Measurements from ENCODE around the gene KLHL5. TPM values are rescaled to one million over a fixed set of nuclear protein-coding genes. Genes with fewer than 3 reads are reported as not detected.

Gene KLHL5
- total and polyA plus RNA-seq, 12 donors = 11.3 to 63.8 (median 32.8) TPM

DNA sequence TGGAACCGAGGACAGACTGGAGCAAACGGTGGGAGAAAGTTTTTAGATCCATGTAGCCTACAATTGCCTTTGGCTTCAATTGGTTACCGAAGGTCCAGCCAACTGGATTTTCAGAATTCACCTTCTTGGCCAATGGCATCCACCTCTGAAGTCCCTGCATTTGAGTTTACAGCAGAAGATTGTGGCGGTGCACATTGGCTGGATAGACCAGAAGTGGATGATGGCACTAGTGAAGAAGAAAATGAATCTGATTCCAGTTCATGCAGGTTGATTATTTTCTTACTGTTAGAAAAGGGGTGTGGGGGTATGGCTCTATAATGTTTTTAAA is 702 bp downstream of the KLHL5 start:
- 56 to 71% (median 63%) methylated on average over 4 of the region's 4 CpGs for WGBS, 4 donors
- TF ChIP-seq, protein P1, sequence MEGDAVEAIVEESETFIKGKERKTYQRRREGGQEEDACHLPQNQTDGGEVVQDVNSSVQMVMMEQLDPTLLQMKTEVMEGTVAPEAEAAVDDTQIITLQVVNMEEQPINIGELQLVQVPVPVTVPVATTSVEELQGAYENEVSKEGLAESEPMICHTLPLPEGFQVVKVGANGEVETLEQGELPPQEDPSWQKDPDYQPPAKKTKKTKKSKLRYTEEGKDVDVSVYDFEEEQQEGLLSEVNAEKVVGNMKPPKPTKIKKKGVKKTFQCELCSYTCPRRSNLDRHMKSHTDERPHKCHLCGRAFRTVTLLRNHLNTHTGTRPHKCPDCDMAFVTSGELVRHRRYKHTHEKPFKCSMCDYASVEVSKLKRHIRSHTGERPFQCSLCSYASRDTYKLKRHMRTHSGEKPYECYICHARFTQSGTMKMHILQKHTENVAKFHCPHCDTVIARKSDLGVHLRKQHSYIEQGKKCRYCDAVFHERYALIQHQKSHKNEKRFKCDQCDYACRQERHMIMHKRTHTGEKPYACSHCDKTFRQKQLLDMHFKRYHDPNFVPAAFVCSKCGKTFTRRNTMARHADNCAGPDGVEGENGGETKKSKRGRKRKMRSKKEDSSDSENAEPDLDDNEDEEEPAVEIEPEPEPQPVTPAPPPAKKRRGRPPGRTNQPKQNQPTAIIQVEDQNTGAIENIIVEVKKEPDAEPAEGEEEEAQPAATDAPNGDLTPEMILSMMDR (IDR thresholded peaks at IDR 0.05) = no peak
- TF ChIP-seq POLR2A (IDR thresholded peaks at IDR 0.05) = no peak
- H3K9me3 ChIP-seq (replicated peaks in 1 of 3) = no peaks in the 10 kb centered on the region
- no peaks in the 10 kb centered on the region for H3K27me3 ChIP-seq
- no peak overlapping the region for H3K27ac ChIP-seq
- no peak overlapping the region for H3K4me3 ChIP-seq
- peaks cover 14 to 22% of the 10 kb centered on the region in 2 donors for H3K4me1 ChIP-seq (replicated peaks in 1 of 2)
- H3K36me3 ChIP-seq (replicated peaks in 1 of 2) = no peaks in the 10 kb centered on the region
- no peak for DNase-seq
- intact Hi-C loops (cut with DNase I) = no loop called here

DNA sequence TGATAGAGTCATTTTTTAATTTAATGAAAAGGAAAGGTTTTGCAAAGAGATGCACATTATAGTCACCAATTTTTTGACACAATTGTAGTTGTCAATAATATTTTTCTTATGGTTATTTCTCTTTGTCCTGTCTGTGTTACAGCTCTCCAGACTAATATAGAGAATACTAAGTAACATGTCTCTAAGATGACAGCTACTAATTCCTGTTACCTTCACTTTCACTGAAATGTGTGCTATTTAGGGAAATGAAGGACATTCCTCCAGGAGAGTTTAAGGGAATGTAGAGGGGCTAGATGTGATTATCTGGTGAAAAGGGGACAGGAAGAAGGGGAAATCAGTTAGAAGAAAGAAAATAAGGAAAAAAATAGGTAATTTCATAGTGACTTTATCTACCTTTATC is 1.4 kb downstream of the KLHL5 start:
- intact Hi-C loops (cut with DNase I) = no loop called here
- Histone ChIP-seq H3K27ac (no peak overlapping the region), H3K4me1 (replicated peaks in 1 of 2) (peaks cover 16 to 29% of the 10 kb centered on the region in 2 donors), H3K9me3 (replicated peaks in 1 of 3) (no peaks in the 10 kb centered on the region), H3K4me3 (no peak overlapping the region), H3K27me3 (no peaks in the 10 kb centered on the region), H3K36me3 (replicated peaks in 1 of 2) (no peaks in the 10 kb centered on the region)
- DNase-seq = no peak
- TF ChIP-seq POLR2A (IDR thresholded peaks at IDR 0.05) = no peak
- TF ChIP-seq, protein P1 (IDR thresholded peaks at IDR 0.05) = no peak

DNA sequence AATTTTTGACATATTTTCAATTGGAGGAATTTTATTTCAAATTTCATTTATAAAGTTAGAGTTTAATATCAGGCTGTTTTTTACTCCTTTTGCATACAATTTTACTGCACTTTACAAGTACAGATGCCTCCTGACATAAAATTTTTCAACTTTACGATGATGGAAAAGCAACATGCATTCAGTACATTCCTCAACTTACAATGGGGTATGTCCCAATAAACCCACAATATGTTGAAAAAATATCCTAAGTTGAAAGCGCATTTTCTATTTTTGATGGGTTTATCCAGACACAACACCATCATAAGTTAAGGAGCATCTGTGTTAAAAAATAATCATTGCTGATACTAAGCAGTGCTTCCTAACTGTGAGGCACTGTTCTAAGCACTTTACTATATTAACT is 4.3 kb downstream of the KLHL5 start:
- Histone ChIP-seq H3K27ac (no peak overlapping the region), H3K36me3 (replicated peaks in 1 of 2) (no peaks in the 10 kb centered on the region), H3K27me3 (no peaks in the 10 kb centered on the region), H3K4me1 (replicated peaks in 1 of 2) (peaks cover 16 to 31% of the 10 kb centered on the region in 2 donors), H3K9me3 (replicated peaks in 1 of 3) (no peaks in the 10 kb centered on the region), H3K4me3 (no peak overlapping the region)
- intact Hi-C loops (cut with DNase I) = no loop called here
- no peak for DNase-seq
- TF ChIP-seq, protein P1 (IDR thresholded peaks at IDR 0.05) = no peak
- TF ChIP-seq POLR2A (IDR thresholded peaks at IDR 0.05) = no peak
- WGBS, 4 donors = 93 to 99% (median 97%) methylated on average over 2 of the region's 2 CpGs

DNA sequence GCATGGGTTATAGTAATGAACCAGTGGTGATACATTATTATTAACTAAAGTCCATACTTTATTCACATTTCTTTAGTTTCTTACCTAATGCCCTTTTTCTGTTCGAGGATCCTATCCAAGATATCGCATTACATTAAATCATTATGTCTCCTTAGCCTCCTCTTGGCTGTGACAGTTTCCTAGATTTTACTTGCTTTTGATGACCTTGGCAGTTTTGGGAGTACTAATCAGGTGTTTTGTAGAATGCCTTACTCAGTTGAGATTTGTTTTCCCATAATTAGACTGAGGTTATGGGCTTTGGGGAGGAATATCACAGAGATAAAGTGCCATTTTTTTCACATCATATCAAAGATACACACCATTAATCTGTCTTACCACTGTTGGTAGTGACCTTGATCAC is 5.0 kb downstream of the KLHL5 start:
- no peak for TF ChIP-seq POLR2A (IDR thresholded peaks at IDR 0.05)
- TF ChIP-seq, protein P1 (IDR thresholded peaks at IDR 0.05) = no peak
- Histone ChIP-seq H3K36me3 (replicated peaks in 1 of 2) (no peaks in the 10 kb centered on the region), H3K27me3 (no peaks in the 10 kb centered on the region), H3K4me3 (no peak overlapping the region), H3K27ac (no peak overlapping the region), H3K4me1 (replicated peaks in 1 of 2) (peaks cover 16 to 31% of the 10 kb centered on the region in 2 donors), H3K9me3 (replicated peaks in 1 of 3) (no peaks in the 10 kb centered on the region)
- 39 to 55% (median 50%) methylated on average over 2 of the region's 2 CpGs for WGBS, 4 donors
- no peak for DNase-seq
- intact Hi-C loops (cut with DNase I) = no loop called here
